Measurements from ENCODE around the gene CENATAC. TPM values are rescaled to one million over a fixed set of nuclear protein-coding genes. Genes with fewer than 3 reads are reported as not detected.
"Not testable (repeated sequence)": the region's sequence is repeated elsewhere in the genome, so short reads cannot be mapped to it uniquely, and the experiment has no call there.

CENATAC gene
- total RNA-seq, 1 donor: 30.9 TPM

GRCh38 chr11:119014209-119014924 is 16.4 kb downstream of the CENATAC start:
- H3K4me3 ChIP-seq (ENCODE audit: low read depth, low read length): no peak overlapping the region
- no peak for DNase-seq (ENCODE audit: low read depth)
- no peak for TF ChIP-seq CTCF (IDR thresholded peaks at IDR 0.05; ENCODE audit: insufficient read depth, low read length)

GRCh38 chr11:119015054-119015611 is 17.2 kb downstream of the CENATAC start:
- H3K4me3 ChIP-seq (ENCODE audit: low read depth, low read length): no peak overlapping the region
- TF ChIP-seq CTCF (IDR thresholded peaks at IDR 0.05; ENCODE audit: insufficient read depth, low read length): no peak
- no peak for DNase-seq (ENCODE audit: low read depth)

GRCh38 chr11:119016216-119017009 is 18.5 kb downstream of the CENATAC start:
- peak overlapping the region; percentile 29 for H3K4me3 ChIP-seq (ENCODE audit: low read depth, low read length)
- DNase-seq (ENCODE audit: low read depth): no peak
- no peak for TF ChIP-seq CTCF (IDR thresholded peaks at IDR 0.05; ENCODE audit: insufficient read depth, low read length)

- not testable (repeated sequence) for DNase-seq (ENCODE audit: low read depth)
- H3K4me3 ChIP-seq (ENCODE audit: low read depth, low read length): peak overlapping the region; percentile 97
These were observed 19.4 kb downstream of the CENATAC start for GRCh38 chr11:119017377-119017776.

GRCh38 chr11:119018074-119018938 is 20.4 kb downstream of the CENATAC start, which contains the start of the genes RPS25 and TRAPPC4:
RPS25 (minus strand) TSS chr11:119018343; CDS start chr11:119018284, 59 bp downstream.
TRAPPC4 (plus strand) TSS chr11:119018766; CDS start chr11:119018796, 30 bp downstream.
- no peak for TF ChIP-seq CTCF (IDR thresholded peaks at IDR 0.05; ENCODE audit: insufficient read depth, low read length)
- H3K4me3 ChIP-seq (ENCODE audit: low read depth, low read length): peak within 1 kb of the TSS; percentile 97
- peak; percentile 96 for DNase-seq (ENCODE audit: low read depth)

GRCh38 chr11:119019996-119020395 is 22.1 kb downstream of the CENATAC start:
- no peak for TF ChIP-seq CTCF (IDR thresholded peaks at IDR 0.05; ENCODE audit: insufficient read depth, low read length)
- peak overlapping the region; percentile 97 for H3K4me3 ChIP-seq (ENCODE audit: low read depth, low read length)

More at GRCh38 chr11:119019996-119020395, 22.1 kb downstream of the CENATAC start:
- DNase-seq (ENCODE audit: low read depth): no peak
